Measurements from ENCODE around the gene DNAJC6.

Gene DNAJC6

GRCh38 chr1:65265651-65266351 lies 43.5 kb upstream of the DNAJC6 start:
- no peak for TF ChIP-seq ZFX (IDR thresholded peaks at IDR 0.05; ENCODE audit: borderline replicate concordance)
- no peak for TF ChIP-seq CTCF (IDR thresholded peaks at IDR 0.05)
- H3K27ac ChIP-seq = no peak overlapping the region

- TF ChIP-seq CTCF (IDR thresholded peaks at IDR 0.05) (no peak), ZFX (IDR thresholded peaks at IDR 0.05; ENCODE audit: borderline replicate concordance) (no peak)
- no peak overlapping the region for H3K27ac ChIP-seq
Measured at GRCh38 chr1:65266476-65266875, 42.9 kb upstream of the DNAJC6 start.

- TF ChIP-seq ZFX (IDR thresholded peaks at IDR 0.05; ENCODE audit: borderline replicate concordance) (no peak), CTCF (IDR thresholded peaks at IDR 0.05) (no peak)
Measured at GRCh38 chr1:65267271-65267670, 42.1 kb upstream of the DNAJC6 start.

GRCh38 chr1:65267683-65268082 lies 41.7 kb upstream of the DNAJC6 start:
- H3K27ac ChIP-seq = no peak overlapping the region
- TF ChIP-seq ZFX (IDR thresholded peaks at IDR 0.05; ENCODE audit: borderline replicate concordance) = no peak
- TF ChIP-seq CTCF (IDR thresholded peaks at IDR 0.05) = no peak

More at GRCh38 chr1:65267271-65267670, 42.1 kb upstream of the DNAJC6 start:
- H3K27ac ChIP-seq = no peak overlapping the region

- TF ChIP-seq ZFX (IDR thresholded peaks at IDR 0.05; ENCODE audit: borderline replicate concordance) (no peak), CTCF (IDR thresholded peaks at IDR 0.05) (no peak)
Measured at GRCh38 chr1:65269612-65270011, 39.7 kb upstream of the DNAJC6 start.

GRCh38 chr1:65276197-65276939 lies 33.0 kb upstream of the DNAJC6 start:
- no peak overlapping the region for H3K27ac ChIP-seq
- TF ChIP-seq CTCF (IDR thresholded peaks at IDR 0.05) = no peak
- TF ChIP-seq ZFX (IDR thresholded peaks at IDR 0.05; ENCODE audit: borderline replicate concordance) = no peak

More at GRCh38 chr1:65269612-65270011, 39.7 kb upstream of the DNAJC6 start:
- H3K27ac ChIP-seq = no peak overlapping the region

All from 22Rv1 (cell line).